ENCODE results near the gene ITGA1.

DNA sequence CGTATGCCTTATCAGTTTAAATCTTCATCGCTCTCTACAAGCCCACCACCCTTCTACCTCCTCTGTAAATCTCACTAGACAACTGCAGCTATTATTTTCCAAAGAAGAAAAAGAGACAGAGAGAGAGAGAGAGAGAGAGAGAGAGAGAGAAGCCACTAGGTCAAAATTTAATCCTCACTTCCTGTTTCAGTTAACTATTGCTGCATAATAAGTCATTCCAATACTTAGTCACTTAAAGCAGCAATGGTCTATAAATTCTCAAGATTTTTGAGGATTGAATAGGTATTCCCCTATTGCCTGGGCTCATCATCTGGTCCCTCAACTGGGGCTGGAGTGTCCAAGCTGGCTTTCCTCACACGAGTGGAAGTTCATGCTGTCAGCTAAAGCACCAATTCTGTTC lies 68.8 kb downstream of the ITGA1 start:
- TF ChIP-seq, protein P1, sequence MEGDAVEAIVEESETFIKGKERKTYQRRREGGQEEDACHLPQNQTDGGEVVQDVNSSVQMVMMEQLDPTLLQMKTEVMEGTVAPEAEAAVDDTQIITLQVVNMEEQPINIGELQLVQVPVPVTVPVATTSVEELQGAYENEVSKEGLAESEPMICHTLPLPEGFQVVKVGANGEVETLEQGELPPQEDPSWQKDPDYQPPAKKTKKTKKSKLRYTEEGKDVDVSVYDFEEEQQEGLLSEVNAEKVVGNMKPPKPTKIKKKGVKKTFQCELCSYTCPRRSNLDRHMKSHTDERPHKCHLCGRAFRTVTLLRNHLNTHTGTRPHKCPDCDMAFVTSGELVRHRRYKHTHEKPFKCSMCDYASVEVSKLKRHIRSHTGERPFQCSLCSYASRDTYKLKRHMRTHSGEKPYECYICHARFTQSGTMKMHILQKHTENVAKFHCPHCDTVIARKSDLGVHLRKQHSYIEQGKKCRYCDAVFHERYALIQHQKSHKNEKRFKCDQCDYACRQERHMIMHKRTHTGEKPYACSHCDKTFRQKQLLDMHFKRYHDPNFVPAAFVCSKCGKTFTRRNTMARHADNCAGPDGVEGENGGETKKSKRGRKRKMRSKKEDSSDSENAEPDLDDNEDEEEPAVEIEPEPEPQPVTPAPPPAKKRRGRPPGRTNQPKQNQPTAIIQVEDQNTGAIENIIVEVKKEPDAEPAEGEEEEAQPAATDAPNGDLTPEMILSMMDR (IDR thresholded peaks at IDR 0.05): no peak
- TF ChIP-seq POLR2A (IDR thresholded peaks at IDR 0.05) (no peak), EP300 (IDR thresholded peaks at IDR 0.05) (no peak)
